ENCODE measurements around the gene RPL18.

DNA sequence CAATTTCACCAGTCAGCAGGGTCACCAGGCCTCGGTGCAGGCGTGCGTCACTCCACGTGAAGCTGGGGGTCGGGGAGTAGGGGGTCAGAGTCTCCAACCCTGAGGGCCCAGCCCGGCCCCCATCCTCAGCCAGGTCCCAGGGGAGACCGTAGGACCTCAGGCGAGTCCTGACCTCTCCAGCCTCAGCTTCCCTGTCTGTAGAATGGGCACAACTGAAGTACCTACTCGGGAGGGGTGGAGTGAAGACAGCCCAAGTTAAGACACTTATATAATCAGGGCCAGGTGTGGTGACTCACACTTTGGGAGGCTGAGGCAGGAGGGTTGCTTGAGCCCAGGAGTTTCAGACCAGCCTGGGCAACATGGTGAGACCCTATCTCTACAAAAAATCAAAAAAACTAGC is 15.1 kb downstream of the RPL18 start:
- TF ChIP-seq CTCF (conservative IDR thresholded peaks at IDR 0.05; ENCODE audit: low read depth, low read length) = no peak
- TF ChIP-seq EZH2phosphoT487 (IDR thresholded peaks at IDR 0.05; ENCODE audit: borderline replicate concordance, low read length) = no peak
